ENCODE data around the gene HIGD2A. TPM values are rescaled to one million over a fixed set of nuclear protein-coding genes. Genes with fewer than 3 reads are reported as not detected.

The HIGD2A gene
- total and polyA plus RNA-seq, 9 donors: 145 to 220 (median 174) TPM

DNA sequence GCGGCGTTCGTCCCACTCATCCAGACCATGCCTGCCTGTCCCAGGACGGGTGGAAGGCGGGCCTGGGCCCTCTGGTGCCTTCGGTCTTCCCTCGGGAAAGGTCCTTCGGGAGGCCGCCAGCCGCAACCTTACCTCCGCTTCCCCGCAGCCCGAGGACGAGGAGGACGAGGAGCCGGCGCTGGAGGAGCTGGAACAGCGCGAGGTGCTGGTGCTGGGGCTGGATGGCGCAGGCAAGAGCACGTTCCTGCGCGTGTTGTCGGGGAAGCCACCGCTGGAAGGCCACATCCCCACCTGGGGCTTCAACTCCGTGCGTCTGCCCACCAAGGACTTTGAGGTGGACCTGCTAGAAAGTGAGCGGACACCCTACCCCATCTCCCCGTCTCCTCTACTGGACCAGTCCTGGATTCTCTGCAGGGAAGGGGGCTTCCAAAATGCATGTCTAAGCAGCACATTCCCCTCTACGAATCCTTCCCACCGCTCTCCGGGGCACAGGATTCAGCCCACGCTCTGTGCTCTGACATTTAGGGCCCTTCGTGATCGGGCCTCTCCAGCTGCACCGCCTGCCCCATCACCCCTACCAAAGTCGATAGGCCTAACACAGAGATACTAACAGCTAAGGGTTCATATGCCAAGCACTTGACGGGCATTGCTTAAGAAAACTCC lies 22.2 kb upstream of the HIGD2A start:
- no peaks in the 10 kb centered on the region for H3K27me3 ChIP-seq (ENCODE audit: control insufficient read depth, insufficient read depth, low read length)
- peak overlapping the region; percentile 53 for H3K4me3 ChIP-seq (ENCODE audit: low read length)
- no peaks in the 10 kb centered on the region for H3K9me3 ChIP-seq (replicated peaks; ENCODE audit: control insufficient read depth, low read depth, low read length)
- WGBS (ENCODE audit: insufficient coverage): 23% methylated on average over 36 of the region's 38 CpGs
- H3K4me1 ChIP-seq (ENCODE audit: control insufficient read depth, insufficient read depth, low read length): peaks cover 15% of the 10 kb centered on the region
- no peak overlapping the region for H3K27ac ChIP-seq (ENCODE audit: low read length)
- no peak for DNase-seq
- H3K36me3 ChIP-seq (ENCODE audit: control insufficient read depth, insufficient read depth, low read length): peaks cover 39% of the 10 kb centered on the region

- peaks cover 10% of the 10 kb centered on the region for H3K4me1 ChIP-seq (ENCODE audit: control insufficient read depth, insufficient read depth, low read length)
- H3K9me3 ChIP-seq (replicated peaks; ENCODE audit: control insufficient read depth, low read depth, low read length): no peaks in the 10 kb centered on the region
- no peaks in the 10 kb centered on the region for H3K27me3 ChIP-seq (ENCODE audit: control insufficient read depth, insufficient read depth, low read length)
- DNase-seq: no peak
- 93% methylated on average over 9 of the region's 13 CpGs for WGBS (ENCODE audit: insufficient coverage)
- H3K4me3 ChIP-seq (ENCODE audit: low read length): no peak overlapping the region
- H3K27ac ChIP-seq (ENCODE audit: low read length): no peak overlapping the region
- peaks cover 50% of the 10 kb centered on the region for H3K36me3 ChIP-seq (ENCODE audit: control insufficient read depth, insufficient read depth, low read length)
Observed at GRCh38 chr5:176368726-176369125, 19.8 kb upstream of the HIGD2A start.

DNA sequence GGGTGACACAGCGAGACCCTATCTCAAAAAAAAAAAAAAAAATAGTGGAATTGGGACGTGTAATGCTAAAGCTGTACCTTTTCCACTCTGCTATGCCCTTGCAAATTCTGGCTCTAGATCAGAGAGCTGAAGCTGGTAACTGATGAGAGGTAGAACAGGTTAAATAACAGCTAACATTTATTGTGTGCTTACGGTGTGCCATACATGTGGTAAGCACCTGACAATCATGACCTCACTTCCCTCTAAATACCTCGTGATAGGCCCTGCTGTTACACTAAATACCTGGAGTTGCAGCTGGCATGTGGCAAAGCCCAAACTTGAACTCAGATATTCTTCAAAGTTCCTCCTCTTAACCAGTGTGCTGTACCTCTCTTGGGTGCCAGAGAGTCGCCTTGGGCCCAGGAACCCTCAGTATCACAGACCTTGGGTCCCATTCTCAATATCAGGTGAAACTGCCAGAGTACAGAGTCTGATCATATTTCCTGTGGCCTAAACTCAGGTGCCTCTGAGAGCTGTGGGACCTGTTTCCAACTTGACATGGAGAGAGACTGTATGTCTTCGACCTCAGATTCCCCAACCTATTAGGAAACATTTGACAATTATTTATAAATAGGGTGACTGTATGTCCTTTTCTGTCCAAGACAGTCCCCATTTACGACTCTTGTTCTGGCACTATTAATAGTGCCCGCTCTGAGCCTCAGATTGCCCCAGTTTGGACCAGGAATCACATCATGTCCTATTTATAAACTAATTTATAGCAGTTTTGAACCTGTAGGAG lies 18.4 kb upstream of the HIGD2A start:
- H3K9me3 ChIP-seq (replicated peaks; ENCODE audit: control insufficient read depth, low read depth, low read length): no peaks in the 10 kb centered on the region
- no peaks in the 10 kb centered on the region for H3K27me3 ChIP-seq (ENCODE audit: control insufficient read depth, insufficient read depth, low read length)
- no peak for DNase-seq
- H3K4me1 ChIP-seq (ENCODE audit: control insufficient read depth, insufficient read depth, low read length): peaks cover 7% of the 10 kb centered on the region
- H3K4me3 ChIP-seq (ENCODE audit: low read length): no peak overlapping the region
- peaks cover 50% of the 10 kb centered on the region for H3K36me3 ChIP-seq (ENCODE audit: control insufficient read depth, insufficient read depth, low read length)
- no peak overlapping the region for H3K27ac ChIP-seq (ENCODE audit: low read length)
- 100% methylated on average over 1 of the region's 8 CpGs for WGBS (ENCODE audit: insufficient coverage)

- Histone ChIP-seq H3K36me3 (ENCODE audit: control insufficient read depth, insufficient read depth, low read length) (peaks cover 50% of the 10 kb centered on the region), H3K4me3 (ENCODE audit: low read length) (no peak overlapping the region), H3K4me1 (ENCODE audit: control insufficient read depth, insufficient read depth, low read length) (no peaks in the 10 kb centered on the region), H3K27me3 (ENCODE audit: control insufficient read depth, insufficient read depth, low read length) (no peaks in the 10 kb centered on the region), H3K9me3 (replicated peaks; ENCODE audit: control insufficient read depth, low read depth, low read length) (no peaks in the 10 kb centered on the region), H3K27ac (ENCODE audit: low read length) (no peak overlapping the region)
- no peak for DNase-seq
- WGBS (ENCODE audit: insufficient coverage): 92% methylated on average over 10 of the region's 13 CpGs
Observed at GRCh38 chr5:176371621-176372539, 16.7 kb upstream of the HIGD2A start.

DNA sequence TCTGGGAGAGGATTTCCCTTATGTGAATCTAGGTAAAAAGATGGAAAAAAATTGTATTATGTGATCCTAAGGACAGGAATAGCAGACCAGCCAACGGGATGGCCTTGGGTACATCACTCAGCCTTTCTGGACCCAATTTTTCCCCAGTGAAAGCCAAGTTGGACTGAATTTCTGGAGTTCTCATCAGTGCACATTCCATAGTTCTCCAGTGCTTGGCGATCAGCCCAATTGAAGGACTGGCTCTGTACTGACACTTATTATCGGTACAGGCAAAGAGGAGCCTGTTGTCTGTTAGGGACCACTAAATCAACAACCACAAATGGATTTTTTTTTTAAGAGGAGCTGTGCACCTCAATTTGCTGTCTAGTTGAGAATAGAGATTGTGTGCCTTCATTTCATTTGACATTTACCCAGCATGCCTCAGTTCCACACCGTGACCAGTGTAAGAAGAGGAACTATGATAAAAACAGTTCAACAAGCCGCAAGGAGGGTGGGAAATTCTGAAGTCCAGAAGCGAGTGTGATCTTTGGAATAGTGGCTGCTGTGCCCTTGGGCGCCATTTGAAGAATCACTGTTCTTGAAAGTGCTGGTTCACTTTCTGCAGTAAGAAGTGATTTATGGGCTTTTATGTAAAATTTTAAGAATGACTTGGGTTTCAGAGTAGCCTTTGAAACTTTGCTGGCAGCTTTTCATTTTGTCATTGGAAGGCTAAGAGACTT lies 15.3 kb upstream of the HIGD2A start:
- no peaks in the 10 kb centered on the region for H3K4me1 ChIP-seq (ENCODE audit: control insufficient read depth, insufficient read depth, low read length)
- H3K27me3 ChIP-seq (ENCODE audit: control insufficient read depth, insufficient read depth, low read length): no peaks in the 10 kb centered on the region
- 52% methylated on average over 4 of the region's 7 CpGs for WGBS (ENCODE audit: insufficient coverage)
- peak; percentile 71 for DNase-seq
- H3K27ac ChIP-seq (ENCODE audit: low read length): no peak overlapping the region
- H3K9me3 ChIP-seq (replicated peaks; ENCODE audit: control insufficient read depth, low read depth, low read length): no peaks in the 10 kb centered on the region
- peaks cover 40% of the 10 kb centered on the region for H3K36me3 ChIP-seq (ENCODE audit: control insufficient read depth, insufficient read depth, low read length)
- no peak overlapping the region for H3K4me3 ChIP-seq (ENCODE audit: low read length)

DNA sequence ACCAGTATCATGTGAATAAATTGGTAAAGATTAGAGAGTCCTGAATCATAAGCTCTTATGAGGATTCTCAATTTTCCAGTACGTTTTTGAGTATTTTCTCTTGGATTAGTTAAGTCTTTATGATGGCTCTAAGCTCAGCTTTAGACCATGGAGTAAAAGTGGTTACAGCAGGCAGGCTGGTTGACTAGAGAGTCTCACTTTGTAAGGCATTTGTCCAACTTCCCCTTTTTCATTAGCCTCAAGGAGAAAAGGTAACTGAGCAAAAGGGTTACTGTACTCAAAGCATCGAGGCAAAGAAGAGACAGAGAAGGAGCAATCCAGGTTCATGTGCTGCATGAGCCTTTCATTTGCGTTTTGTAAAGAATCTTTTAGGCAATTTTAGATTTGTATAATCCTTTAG lies 8.7 kb upstream of the HIGD2A start:
- Histone ChIP-seq H3K36me3 (ENCODE audit: control insufficient read depth, insufficient read depth, low read length) (peaks cover 52% of the 10 kb centered on the region), H3K27ac (ENCODE audit: low read length) (no peak overlapping the region), H3K9me3 (replicated peaks; ENCODE audit: control insufficient read depth, low read depth, low read length) (no peaks in the 10 kb centered on the region), H3K4me3 (ENCODE audit: low read length) (no peak overlapping the region), H3K4me1 (ENCODE audit: control insufficient read depth, insufficient read depth, low read length) (no peaks in the 10 kb centered on the region), H3K27me3 (ENCODE audit: control insufficient read depth, insufficient read depth, low read length) (no peaks in the 10 kb centered on the region)
- DNase-seq: no peak
- WGBS (ENCODE audit: insufficient coverage): 83% methylated on average over 2 of the region's 3 CpGs

DNA sequence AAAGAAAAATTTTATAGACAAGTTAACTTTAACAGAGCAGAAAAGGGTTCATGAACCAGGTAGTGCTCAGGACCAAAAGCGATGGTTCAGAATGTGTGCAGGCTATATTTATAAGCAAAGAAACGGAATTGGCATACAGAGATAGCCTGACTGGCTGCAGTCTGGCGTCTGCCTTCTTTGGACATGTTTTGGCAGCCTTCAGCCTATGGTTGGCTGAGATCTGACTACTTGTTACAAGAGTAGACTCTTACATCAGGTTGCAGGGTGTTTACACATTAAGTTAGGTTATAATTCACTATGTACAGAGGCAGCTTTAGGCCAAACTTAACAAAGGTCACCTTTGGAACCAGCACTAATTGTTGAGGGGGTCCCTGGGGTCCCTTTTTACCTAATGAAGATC lies 7.1 kb upstream of the HIGD2A start:
- no peak overlapping the region for H3K27ac ChIP-seq (ENCODE audit: low read length)
- DNase-seq: no peak
- no peaks in the 10 kb centered on the region for H3K4me1 ChIP-seq (ENCODE audit: control insufficient read depth, insufficient read depth, low read length)
- no peak overlapping the region for H3K4me3 ChIP-seq (ENCODE audit: low read length)
- H3K9me3 ChIP-seq (replicated peaks; ENCODE audit: control insufficient read depth, low read depth, low read length): no peaks in the 10 kb centered on the region
- H3K36me3 ChIP-seq (ENCODE audit: control insufficient read depth, insufficient read depth, low read length): peaks cover 59% of the 10 kb centered on the region
- H3K27me3 ChIP-seq (ENCODE audit: control insufficient read depth, insufficient read depth, low read length): no peaks in the 10 kb centered on the region
- 95% methylated on average over 2 of the region's 3 CpGs for WGBS (ENCODE audit: insufficient coverage)

- Histone ChIP-seq H3K4me1 (ENCODE audit: control insufficient read depth, insufficient read depth, low read length) (peaks cover 3% of the 10 kb centered on the region), H3K4me3 (ENCODE audit: low read length) (no peak overlapping the region), H3K27ac (ENCODE audit: low read length) (no peak overlapping the region), H3K9me3 (replicated peaks; ENCODE audit: control insufficient read depth, low read depth, low read length) (no peaks in the 10 kb centered on the region), H3K36me3 (ENCODE audit: control insufficient read depth, insufficient read depth, low read length) (peaks cover 62% of the 10 kb centered on the region), H3K27me3 (ENCODE audit: control insufficient read depth, insufficient read depth, low read length) (no peaks in the 10 kb centered on the region)
- no peak for DNase-seq
- 67% methylated on average over 1 of the region's 3 CpGs for WGBS (ENCODE audit: insufficient coverage)
Observed at GRCh38 chr5:176381979-176382378, 6.6 kb upstream of the HIGD2A start.

GRCh38 chr5:176382721-176383120 lies 5.8 kb upstream of the HIGD2A start:
- H3K4me1 ChIP-seq (ENCODE audit: control insufficient read depth, insufficient read depth, low read length): peaks cover 8% of the 10 kb centered on the region
- no peak for DNase-seq
- H3K36me3 ChIP-seq (ENCODE audit: control insufficient read depth, insufficient read depth, low read length): peaks cover 61% of the 10 kb centered on the region
- H3K27me3 ChIP-seq (ENCODE audit: control insufficient read depth, insufficient read depth, low read length): no peaks in the 10 kb centered on the region
- WGBS (ENCODE audit: insufficient coverage): 78% methylated on average over 2 of the region's 3 CpGs
- H3K4me3 ChIP-seq (ENCODE audit: low read length): no peak overlapping the region
- H3K9me3 ChIP-seq (replicated peaks; ENCODE audit: control insufficient read depth, low read depth, low read length): no peaks in the 10 kb centered on the region
- no peak overlapping the region for H3K27ac ChIP-seq (ENCODE audit: low read length)

Data from muscle of leg (tissue), 11 donors.